GM10248 (cell line): ENCODE data around the gene USP54.
A peak's percentile ranks its signal among the peaks of the same experiment; 100 is the strongest.

Source experiments
- CTCF ChIA-PET: fragments of 300-600 bp; sonication (Branson Sonifier 250); formaldehyde crosslinking; extraction: SDS; loops from one replicate; lab custom pipeline; 2021; ENCODE audit warnings: antibody characterized with exemption; lab: Yijun Ruan, JAX
- POLR2A ChIA-PET: fragments of 350-650 bp; sonication (Branson Sonifier 250); formaldehyde crosslinking; extraction: SDS; loops from one replicate; lab custom pipeline; 2020; ENCODE audit warnings: antibody characterized with exemption; lab: Yijun Ruan, JAX
- DNase-seq: peaks from one replicate; pipeline ENCODE4 v3.0.0; 2012; ENCODE audit errors: extremely low spot score
- CTCF ChIP-seq: IDR thresholded peaks from 2 replicates; pipeline ENCODE4 v1.5.1; 2012; ENCODE audit warnings: mild to moderate bottlenecking, low read depth; ENCODE audit errors: extremely low read depth, missing control alignments, control extremely low read depth

Gene USP54

DNA sequence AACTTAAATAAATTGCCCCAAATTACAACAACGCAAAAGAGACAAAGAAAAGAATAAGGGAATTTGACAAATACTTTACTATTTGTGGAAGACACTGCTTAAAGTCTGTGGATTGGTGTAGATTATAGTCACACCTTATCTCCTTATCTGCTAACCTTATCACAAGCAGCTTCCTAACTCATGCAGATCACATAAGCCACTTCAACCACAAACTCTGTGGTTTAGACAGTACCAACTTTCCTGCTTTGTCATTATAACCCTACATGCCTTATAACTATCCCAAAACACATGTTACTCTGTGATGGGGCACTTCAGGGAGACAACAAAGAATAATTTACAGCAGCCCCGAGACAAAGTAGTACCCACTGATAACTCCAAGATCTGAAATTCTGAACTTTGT, 53.9 kb downstream of the USP54 start:
- TF ChIP-seq CTCF = no peak
- no peak for DNase-seq
- ChIA-PET POLR2A (no interaction called here), CTCF (interaction anchor here (0.6 to 6.6 kb wide), 4 partner anchors 8 to 108 kb away, joined by 3 to 37 read pairs (median 20); no protein-coding TSS in a partner anchor)

DNA sequence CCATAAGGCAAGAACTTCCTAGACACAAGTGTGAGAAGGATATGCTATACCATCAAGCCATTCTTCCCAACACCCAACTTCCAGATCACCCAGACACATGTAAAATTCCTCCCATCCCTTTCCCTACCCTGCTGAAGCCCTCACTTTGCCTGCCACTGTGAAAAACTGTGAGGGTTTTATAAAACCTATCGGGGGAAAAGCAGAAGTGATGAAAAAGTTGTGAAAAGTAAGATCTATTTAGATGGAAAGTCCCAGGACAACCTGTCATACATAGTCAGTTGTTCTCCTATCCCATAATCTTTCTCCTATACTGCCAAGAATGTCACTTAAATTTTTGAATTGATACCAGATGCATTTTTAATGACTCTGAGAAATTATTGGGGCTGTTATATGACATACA, 56.3 kb downstream of the USP54 start:
- CTCF ChIA-PET = interaction anchor here (1.0 to 6.6 kb wide), 3 partner anchors 19 to 110 kb away, joined by 3 to 37 read pairs (median 7); no protein-coding TSS in a partner anchor
- DNase-seq = no peak
- POLR2A ChIA-PET = no interaction called here
- no peak for TF ChIP-seq CTCF

GRCh38 chr10:73529089-73529832, 61.9 kb downstream of the USP54 start:
- POLR2A ChIA-PET = no interaction called here
- DNase-seq = peak; percentile 82
- CTCF ChIA-PET = interaction anchor here (0.6 to 6.7 kb wide), 29 partner anchors 11 to 350 kb away, joined by 3 to 180 read pairs (median 5); partner anchors contain the start of genes CHCHD1, MYOZ1, PPP3CB and SEC24C
- TF ChIP-seq CTCF = peak; percentile 75

GRCh38 chr10:73522263-73522662, 68.9 kb downstream of the USP54 start:
- CTCF ChIA-PET = interaction anchor here (1.5 kb wide), 1 partner anchor 122 kb away, joined by 6 read pairs; no protein-coding TSS in a partner anchor
- POLR2A ChIA-PET = no interaction called here
- no peak for TF ChIP-seq CTCF
- no peak for DNase-seq

DNA sequence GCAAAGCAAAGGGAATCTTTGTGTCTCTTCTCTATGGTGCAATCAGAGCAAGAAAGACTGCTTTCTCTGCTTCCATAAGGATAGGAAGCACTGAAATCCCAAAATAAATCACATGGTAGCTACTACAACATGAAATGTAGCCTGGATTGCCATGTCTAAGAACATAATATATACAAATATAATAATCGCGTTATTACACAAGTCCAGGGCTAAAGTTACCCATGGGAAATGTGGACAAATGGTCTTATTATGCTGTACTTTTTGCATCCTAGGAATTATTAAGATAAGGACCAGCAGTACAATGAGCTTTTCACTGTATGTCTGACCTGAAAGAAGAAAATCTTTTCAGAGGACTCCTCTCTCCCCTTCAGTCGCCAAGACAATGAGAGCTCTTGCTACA, 71.8 kb downstream of the USP54 start:
- ChIA-PET POLR2A (no interaction called here), CTCF (interaction anchor here (1.0 to 9.4 kb wide), 5 partner anchors 11 to 361 kb away, joined by 3 to 71 read pairs (median 4); no protein-coding TSS in a partner anchor)
- no peak for DNase-seq
- TF ChIP-seq CTCF = no peak

DNA sequence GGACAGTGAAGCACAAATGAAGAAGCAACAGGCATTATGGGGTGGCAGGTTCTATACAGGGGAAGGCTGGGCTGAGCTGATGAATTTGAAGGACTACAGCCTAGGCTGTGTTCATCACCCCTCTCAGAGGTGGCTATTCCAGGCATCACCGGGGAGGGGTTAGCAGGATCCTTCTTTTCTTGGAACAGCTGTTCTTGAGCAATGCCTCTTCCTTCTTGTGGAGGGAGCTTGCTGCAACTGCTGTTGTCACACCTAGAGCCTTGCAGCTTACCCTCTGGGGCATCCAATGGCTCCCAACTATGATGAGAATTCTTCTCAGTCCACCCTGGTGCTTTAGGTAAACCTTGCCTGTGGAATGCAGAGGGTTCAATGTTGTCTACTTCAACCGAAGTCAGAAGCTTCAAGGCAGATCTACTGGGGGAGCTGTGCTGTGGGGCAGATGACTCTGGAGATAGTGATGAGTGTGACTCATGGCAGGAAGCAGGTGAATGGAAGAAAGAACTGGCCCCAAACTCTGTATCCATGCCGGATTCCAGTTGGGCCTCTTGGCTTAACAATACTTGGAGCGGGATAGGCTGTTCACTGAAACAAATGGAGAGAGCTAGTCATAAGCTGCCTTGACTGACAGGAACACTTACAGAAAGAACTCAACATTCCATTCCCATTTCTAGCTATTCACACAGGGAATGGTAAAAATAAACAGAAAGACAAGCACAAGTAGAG, 73.8 kb downstream of the USP54 start:
- no peak for TF ChIP-seq CTCF
- ChIA-PET CTCF (interaction anchor here (1.1 to 9.4 kb wide), 2 partner anchors 13 to 73 kb away, joined by 3 to 71 read pairs; no protein-coding TSS in a partner anchor), POLR2A (no interaction called here)
- DNase-seq = no peak
